Measurements from ENCODE around the gene EYA2. TPM values are rescaled to one million over a fixed set of nuclear protein-coding genes. Genes with fewer than 3 reads are reported as not detected.
"Not testable (repeated sequence)": the region's sequence is repeated elsewhere in the genome, so short reads cannot be mapped to it uniquely, and the experiment has no call there.

EYA2 gene, protein sequence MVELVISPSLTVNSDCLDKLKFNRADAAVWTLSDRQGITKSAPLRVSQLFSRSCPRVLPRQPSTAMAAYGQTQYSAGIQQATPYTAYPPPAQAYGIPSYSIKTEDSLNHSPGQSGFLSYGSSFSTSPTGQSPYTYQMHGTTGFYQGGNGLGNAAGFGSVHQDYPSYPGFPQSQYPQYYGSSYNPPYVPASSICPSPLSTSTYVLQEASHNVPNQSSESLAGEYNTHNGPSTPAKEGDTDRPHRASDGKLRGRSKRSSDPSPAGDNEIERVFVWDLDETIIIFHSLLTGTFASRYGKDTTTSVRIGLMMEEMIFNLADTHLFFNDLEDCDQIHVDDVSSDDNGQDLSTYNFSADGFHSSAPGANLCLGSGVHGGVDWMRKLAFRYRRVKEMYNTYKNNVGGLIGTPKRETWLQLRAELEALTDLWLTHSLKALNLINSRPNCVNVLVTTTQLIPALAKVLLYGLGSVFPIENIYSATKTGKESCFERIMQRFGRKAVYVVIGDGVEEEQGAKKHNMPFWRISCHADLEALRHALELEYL
- 0.94 TPM for total RNA-seq

DNA sequence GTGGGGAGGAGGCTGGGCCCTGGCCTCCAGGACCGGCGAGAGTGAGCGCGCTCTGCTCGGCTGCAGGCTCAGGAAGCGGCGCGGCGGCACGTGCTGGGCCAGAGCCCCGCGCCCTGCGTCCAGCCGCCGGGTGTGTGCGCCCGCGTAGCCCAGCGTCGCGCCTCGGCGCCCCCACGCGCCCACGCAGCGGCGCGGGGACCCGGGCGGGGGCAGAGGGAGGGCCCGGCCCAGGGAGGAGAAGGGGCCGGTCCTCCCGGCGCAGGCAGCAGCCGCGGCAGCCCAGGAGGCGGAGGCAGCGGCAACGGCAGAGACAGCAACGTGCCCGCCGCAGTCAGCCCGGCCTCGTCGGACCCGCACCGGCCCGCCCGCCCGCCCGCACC is at the start of gene EYA2:
EYA2 (plus strand) TSS at position 265 of the 380 bp plus-strand sequence. CDS start 95,168 bp downstream, outside the sequence.
- DNase-seq: no peak

DNA sequence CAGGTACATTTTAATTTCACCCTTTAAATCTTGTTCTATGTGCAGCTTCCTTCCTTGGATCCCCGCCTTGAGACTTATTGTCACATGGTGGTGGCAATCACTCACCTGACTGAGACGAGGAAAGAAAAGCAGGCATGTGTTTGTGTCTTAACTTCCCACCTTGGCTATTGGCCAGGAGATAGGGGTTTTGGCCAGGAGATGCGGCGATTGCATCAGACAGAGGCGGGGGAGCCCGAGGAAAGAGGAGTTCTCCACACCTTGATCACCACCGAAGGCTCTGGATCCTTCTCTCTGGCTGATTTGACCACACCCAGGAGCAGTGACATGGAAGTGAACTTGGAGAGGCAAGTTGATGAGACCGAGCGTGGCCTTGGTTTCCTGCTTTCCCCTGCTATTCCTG is 49.7 kb upstream of the EYA2 start:
- DNase-seq: no peak

DNA sequence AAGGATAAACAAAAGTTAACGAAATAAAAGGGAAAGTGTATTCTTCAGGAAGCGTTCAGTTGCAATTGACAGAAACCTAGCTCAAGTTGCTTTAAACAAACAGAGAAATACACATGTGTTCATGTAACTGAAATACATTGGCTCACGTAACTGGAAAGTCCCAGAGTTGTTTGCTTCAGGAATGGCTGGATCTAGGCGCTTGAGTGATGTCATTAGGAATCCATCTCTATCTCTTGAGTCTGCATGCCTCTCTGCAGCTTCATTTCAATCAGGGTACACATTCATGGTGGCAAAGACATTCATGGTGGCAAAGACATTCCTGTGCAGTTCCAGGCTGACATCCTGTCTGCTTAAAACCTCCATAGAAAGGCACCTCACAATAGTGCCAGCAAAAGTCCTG is 45.4 kb upstream of the EYA2 start:
- DNase-seq: no peak

DNA sequence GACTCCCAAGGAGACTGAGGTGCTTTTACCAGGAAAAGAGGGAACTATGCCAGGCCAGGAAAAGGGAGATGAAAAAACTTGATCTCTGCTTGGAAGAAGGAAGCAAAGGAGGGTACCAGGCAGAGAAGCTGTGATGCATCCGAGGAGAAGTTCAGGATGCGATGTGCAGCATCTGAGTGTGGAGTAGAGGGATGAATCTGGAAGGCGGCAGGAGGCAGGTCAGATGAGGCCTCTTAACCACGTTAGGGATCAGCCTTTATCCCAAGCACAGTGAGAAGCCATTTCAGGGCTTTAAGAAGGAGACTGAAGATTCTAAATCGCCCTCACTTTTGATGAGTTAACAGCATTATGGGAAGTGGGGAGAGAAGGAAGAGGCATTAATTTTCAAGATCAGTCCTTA is 44.9 kb upstream of the EYA2 start:
- DNase-seq: no peak

DNA sequence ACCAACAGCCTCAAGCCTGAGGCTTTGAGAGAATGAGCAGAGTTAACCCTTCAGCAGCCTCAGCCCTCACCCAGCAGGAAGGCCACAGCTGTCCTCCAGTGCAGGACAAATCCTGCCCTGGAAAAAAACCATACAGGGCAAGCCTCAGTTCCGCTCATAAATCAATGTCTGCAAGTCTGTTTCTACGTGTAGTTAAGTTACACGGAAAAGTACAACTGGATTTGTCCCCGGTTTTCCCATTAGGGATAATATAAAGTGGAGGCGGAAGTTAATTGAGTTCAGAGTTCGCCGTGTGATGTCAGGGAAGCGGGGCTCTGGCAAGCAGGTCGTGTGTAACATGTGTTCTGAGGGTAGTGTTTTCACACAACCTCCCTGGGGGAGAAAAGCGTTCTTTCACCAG is 44.2 kb upstream of the EYA2 start:
- no peak for DNase-seq

DNA sequence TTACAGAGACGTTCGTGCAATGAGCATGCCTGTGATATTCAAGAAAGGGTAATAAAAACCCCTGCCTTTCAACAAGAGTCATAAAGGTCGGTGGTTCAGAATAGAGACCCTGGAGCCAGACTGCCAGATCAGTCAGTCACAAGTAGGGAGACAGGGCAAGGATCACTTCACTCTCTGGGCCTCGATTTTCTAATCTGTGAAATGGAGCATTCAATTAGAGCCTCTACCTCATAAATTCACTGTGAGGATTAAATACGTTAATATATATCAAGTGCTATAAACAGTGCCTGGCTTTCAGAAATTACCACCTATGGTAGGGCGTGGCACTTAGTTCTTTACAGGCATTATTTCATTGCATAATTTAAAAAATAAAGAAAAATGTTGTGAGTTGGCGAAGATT is 43.7 kb upstream of the EYA2 start:
- DNase-seq: no peak

DNA sequence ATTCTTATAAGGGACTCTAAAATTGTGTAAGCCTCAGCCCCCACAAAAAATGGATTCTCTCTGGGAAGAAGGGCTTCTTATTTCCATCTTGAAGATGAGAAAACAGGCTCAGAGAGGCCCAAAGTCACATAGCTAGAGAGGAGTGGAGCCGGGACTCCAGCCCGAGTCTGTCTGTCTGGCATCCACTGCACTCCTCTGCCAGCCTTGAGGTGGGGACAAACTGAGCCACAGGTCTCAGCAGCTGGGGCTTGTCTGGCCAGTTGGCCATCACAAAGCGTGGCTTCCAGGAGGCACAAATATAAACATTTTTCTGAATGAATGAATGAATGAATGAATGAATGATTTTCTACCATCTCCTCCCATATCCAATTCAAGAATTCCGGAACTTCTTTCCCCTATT is 42.9 kb upstream of the EYA2 start:
- no peak for DNase-seq

DNA sequence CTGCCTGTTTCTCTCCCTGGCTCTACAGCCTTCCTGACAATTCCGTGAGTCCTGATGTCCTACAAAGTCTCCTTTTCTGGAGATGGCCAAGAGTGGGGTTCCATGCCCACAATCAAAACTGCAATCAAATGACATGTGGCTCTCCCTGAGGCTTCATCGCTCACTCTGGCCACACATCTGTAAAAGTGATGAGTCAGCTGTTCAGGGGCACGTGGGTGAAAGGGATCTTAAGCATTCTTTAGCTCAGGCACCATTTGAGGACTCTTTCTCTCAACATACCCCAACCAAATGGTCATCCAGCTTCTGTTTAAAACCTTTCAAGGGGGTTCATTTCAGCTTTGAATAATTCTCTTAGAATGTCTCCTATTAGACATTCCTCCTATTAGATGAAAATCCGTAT is 42.3 kb upstream of the EYA2 start:
- DNase-seq: no peak

DNA sequence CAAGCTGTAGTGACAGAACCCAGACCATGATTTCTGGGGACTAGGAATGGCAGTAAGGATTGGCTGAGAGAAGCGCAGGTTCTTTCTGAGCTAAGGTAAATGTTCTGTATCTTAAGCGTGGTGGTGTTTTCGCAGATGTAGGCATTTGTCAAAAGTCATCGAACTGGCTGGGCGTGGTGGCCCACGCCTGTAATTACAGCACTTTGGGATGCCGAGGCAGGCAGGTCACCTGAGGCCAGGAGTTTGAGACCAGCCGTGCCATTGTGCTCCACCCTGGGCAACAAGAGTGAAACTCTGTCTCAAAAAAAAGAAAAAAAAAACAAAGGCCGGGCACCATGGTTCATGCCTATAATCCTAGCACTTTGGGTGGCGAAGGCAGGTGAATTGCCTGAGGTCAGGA is 40.7 kb upstream of the EYA2 start:
- no peak for DNase-seq

DNA sequence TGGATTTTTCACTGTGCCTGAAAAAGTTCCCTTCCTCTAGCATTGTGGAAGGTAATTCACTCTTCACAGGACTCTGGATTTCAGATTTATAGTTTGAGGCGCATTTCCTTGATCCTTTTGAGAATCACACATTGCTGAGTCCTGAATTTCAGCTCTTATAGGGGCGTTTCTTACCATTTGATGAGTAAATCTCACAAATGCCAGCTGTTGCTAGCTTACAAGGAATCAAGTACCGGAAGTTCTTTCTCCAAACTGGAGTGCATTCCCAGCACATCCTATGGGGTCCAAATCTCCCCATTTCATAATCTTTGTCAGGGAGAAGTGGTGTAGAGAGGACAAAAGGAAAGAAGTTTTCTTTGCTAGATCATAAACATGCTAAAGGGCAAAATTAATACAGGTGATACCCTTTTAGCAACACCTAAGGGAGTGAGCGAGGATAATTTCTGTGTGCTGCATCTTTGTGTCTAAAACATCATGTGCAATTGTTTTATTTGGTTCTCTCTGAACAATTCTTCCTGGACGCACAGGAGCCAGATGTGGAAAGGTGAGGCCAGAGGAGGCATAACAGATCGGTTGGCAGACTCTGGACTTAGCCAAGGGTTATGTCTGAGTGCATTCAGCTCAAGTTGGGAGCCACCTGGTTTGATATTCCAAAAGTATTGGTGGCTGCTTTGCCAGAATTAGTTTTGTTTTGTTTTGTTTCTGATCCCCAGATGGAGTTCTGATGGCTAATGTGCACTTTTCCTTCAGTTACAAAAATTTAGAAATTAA is 37.4 kb upstream of the EYA2 start:
- DNase-seq: no peak

DNA sequence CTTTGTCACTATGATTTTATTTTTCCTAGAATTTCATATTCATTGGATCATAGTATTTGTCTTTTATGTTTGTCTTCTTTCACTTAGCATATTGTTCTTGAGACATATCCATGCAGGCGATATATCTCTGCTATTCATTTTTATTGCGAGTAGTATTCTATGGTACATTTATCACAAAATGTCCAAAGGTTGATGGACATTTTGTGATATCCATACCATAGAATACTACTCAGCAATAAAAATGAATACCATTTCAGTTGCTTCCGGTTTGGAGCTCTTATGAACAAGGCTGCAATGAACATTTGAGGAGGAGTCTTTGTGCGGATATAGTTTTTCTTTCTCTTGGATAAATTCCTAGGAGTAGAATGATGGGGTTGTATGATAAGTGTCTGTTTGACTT is 28.8 kb upstream of the EYA2 start:
- DNase-seq: no peak

DNA sequence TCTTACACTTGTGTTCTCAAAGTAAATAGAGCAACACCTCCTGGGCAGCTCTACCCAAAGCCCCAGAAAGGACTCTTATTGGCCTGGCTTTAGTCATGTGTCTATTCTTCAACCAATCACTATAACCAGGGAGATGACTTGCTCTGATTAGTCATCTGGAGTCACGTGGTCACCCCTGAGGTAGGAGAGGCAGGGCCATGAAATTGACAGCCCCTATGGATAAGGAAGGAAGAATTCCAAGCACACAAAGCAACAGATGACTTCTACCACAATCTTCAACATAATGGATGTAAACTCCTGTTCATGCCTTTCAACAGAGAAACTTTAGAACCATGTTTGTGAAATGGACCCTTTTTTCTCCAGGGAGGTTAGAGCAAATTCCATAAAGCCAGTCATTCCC is 24.6 kb upstream of the EYA2 start:
- no peak for DNase-seq

DNA sequence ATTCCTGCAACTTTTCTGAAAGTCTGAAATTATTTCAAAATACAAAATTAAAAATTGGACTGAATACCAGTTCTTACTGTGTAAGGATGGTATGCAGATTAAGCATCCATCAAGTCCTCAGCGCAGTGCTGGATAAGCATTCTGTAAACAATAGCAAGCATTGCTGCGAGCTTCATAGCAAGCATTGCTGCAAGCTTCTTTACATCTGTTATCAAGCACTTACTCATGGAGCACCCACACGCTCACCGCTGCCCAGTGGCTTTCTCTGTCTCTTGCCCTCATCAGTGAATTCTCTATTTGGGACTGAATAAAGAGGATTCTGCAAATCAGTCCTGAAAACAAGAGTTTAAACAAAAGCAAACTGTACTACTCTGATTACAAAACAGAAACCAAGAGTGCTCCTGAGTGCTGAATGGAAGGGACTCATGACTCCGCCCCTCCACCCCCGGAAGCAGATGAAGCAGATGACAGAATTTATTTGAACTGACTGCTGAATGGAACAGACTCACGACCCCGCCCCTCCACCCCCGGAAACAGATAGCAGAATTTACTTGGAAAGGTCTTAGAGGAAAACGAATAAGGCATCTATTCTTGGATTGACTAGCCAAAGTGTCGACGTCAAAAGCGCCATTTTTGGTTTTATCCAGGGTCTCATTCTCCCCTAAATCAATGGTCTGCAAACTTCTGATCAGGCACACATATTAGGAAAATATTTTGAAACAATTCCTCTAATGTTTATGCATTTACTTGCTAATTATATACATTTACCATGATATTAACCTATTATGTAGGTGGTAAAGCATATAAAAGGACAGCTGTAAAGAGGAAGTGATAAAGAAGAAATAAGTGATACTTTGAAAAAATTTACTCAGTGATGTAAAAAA is 22.1 kb upstream of the EYA2 start:
- no peak for DNase-seq

DNA sequence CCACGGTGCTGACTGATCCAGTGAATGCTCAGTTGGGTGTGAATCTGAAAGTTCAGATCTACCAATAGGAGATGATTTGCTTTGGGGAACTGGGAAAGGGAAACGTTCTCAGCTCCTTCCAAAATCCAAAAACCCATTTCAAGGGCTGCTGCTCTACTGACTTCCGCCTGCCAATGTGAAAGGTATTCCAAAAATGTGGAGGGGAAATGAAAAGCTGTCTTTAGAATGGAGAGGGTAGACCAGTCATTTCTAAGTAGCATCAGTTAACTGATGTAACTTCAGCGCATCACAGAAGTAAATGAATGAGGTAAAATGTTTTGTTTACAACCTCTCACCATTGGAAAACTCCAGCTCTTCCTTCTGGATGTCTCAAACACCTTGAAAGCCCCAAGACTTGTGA is 19.6 kb upstream of the EYA2 start:
- no peak for DNase-seq

DNA sequence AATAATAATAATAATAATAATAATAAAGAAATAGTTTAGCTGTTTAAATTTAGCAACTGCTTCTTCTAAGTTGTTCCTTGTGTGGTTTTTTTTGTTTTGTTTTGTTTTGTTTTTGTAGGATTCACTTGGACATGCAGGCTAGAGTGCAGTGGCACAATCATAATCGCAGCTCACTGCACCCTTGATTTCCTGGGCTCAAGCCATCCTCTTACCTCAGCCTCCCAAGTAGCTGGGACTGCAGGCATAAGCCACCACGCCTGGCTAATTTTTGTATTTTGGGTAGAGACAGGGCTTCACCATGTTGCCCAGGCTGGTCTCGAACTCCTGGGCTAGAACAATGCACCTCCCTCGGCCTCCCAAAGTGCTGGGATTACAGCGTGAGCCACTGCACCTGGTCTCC is 15.3 kb upstream of the EYA2 start:
- no peak for DNase-seq

DNA sequence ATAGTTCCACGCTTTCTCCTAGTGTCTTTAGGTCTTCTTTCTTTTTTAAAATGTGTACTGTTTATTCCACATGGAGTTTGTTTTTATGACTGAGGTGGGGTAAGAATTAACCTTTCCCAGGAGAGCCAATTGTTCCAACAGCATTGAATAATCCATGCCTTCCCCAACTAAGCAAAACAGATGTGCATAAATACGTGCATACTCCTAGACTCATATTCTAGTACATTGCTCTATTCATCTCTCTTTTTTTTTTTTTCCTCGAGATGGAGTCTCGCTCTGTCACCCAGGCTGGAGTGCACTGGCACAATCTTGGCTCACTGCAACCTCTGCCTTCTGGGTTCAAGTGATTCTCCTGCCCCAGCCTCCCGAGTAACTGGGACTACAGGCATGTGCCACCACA is 14.7 kb upstream of the EYA2 start:
- DNase-seq: not testable (repeated sequence)

DNA sequence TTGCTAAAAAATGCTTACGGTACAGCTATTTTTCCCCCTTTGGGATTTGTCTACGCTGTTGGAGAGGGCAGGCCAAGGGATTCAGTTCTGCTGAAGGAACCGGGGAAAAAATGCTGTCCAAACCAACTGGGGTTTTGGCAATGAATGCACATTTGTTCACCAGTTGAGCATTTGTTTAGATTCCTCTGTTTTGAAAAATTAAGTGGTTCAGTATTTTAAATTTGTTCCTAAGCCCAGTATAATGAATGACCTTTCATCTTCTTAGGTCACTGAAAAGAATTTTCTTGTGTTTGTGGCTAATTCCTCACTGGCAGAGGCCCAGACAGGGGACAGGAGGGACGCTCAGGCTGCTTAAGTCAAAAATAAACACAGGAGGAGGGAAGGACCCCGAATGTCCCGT is 10.8 kb upstream of the EYA2 start:
- no peak for DNase-seq

DNA sequence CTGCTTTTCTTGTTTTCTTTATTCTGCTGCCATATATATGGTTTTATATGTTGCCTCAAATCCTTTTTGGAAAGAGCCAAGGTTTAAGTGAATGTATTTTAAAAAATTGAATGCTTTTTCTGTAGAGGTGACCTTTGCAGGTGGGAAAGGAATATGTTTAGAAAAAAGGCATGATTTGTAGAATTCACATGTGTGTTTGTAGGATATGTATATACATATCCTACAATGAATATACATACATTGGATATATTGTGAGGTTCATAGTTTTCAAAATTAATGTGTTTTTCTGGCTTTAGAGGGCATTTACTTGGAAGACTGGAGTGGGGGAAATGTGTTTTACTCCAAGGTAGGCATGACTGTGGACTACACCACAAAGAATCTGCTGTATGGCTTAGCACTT is 4.0 kb upstream of the EYA2 start:
- DNase-seq: no peak

DNA sequence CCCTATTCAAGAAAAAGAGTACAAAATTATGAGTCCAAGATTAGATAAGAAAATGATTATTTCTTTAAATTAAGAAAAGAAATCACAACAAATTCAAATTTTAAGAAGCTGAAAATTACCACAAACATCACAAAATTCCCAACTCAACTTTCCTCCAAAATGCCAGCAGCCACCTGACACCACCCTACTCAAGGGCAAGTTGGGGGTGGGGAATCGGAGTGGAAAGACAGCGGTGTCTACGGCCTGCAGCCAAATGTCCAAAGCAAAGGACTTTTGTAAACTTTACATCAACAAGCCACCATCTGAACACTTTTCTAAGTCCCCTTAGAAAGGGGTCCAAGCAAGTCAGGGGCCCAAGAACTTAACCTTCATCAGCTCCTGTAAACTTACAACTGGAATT is 1.6 kb upstream of the EYA2 start:
- DNase-seq: no peak

DNA sequence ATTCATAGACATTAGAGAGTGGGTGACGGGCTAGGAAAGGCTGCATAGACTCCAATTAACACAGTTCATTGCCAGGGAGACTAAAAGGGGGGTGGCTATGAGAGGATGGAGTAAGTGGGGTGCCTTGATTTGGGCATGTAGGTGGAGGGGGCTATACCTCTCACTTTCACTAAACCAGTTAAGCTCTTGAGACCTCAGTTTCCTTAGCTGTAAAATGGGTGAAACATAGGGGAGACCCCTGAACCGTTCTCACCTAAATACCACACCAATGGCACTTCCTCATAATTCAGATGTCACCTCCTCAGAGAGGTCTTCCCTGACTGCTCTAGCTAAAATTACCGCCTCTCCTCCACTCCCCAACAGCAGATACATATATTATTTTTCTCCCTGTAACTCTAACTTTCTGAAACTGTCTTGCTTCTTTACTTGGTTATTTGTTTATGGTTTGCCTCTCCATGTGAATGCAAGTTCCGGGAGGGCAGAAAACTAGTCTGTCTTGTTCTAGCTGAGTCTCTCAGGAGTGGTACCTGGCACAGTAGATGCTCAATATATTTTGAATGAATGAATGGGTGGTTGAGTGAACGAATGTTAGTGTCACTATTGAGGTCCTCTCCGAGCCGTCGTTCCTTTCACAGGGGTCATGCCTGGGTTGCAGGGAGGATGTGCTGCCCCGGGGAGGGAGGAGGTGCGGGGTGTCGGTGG is 615 bp upstream of the EYA2 start:
- no peak for DNase-seq

DNA sequence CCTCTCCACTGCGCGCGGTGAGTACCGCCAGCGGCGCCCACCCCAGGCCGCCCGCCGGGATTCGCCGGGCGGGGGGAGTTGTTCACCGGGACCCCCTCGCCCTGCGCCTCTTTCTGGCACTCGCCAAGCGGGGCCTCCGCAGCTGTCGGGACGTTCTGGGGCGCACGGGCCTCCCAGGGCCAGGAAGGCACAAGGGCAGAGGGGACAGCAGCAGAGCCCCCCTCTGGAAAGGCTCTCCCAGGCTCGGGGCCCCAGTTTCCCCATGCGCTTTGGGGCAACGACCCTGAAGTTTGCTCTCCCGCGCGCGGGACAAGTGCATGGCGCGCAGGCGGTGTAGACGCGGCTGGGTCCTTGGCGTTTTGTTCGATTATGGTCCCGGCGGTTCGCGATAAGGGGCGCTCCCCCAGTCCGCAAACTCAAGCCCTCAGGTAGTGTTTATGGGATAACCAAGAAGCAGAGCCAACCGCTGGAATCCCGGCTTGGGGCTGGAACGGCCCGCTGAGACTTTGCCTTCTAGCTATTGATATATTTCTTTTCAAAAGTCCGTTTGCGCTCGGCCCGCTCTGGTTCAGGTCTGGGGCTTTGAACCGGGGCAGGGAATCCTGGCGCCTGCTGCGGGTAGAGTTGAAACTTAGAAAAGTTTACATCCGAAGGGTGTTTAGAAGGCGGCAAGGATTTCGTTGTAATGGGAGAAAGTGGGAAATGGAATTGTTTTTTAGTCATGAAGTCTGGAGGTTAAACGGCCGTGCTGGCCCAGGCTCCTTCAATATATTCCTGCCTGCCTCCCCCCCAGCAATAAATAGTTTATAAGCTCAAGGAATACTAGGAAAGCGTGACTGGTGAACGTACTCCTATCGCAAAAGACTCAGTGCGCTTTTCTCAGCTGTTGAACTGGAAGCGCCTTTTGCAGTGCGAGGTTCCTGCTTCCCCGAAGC is 595 bp downstream of the EYA2 start:
- no peak for DNase-seq
